Spleen (tissue), 11 donors: Measurements from ENCODE around the gene ZNF506. TPM values are rescaled to one million over a fixed set of nuclear protein-coding genes. Genes with fewer than 3 reads are reported as not detected.
"Not testable (repeated sequence)": the region's sequence is repeated elsewhere in the genome, so short reads cannot be mapped to it uniquely, and the experiment has no call there.

Experiments used
- DNase-seq: peaks from one replicate; pipeline ENCODE4 v3.0.0-alpha.2; 2020
- H3K27ac ChIP-seq, 8 donors: fragments of 200-600 bp; sonication (generic) in 7 of 8; 1 replicate in 4 of 8; 2 replicates in 4 of 8; pipeline versions ENCODE4 v1.5.0 to v1.8.0; 2016 to 2021; ENCODE audit warnings: inconsistent platforms in 4 of 8, mild to moderate bottlenecking in 4 of 8, moderate library complexity in 1 of 8
- H3K27me3 ChIP-seq, 7 donors: fragments of 200-600 bp; sonication (generic) in 6 of 7; replicated peaks in 1 of 7; 1 replicate in 4 of 7; 2 replicates in 3 of 7; pipeline versions ENCODE4 v1.5.0 to v1.8.0; 2016 to 2021; ENCODE audit warnings: inconsistent platforms in 3 of 7, mild to moderate bottlenecking in 1 of 7
- H3K36me3 ChIP-seq, 6 donors: fragments of 200-600 bp; sonication (generic) in 5 of 6; 1 replicate in 4 of 6; 2 replicates in 2 of 6; pipeline versions ENCODE4 v1.5.0 to v1.8.0; 2016 to 2021; ENCODE audit warnings: inconsistent platforms in 2 of 6
- H3K4me1 ChIP-seq, 6 donors: fragments of 200-600 bp; sonication (generic) in 5 of 6; 1 replicate in 3 of 6; 2 replicates in 3 of 6; pipeline versions ENCODE4 v1.5.0 to v1.8.0; 2016 to 2021; ENCODE audit warnings: inconsistent platforms in 3 of 6
- H3K4me3 ChIP-seq, 8 donors: fragments of 200-600 bp; sonication (generic) in 7 of 8; 1 replicate in 4 of 8; 2 replicates in 4 of 8; pipeline versions ENCODE4 v1.5.0 to v1.8.0; 2016 to 2021; ENCODE audit warnings: inconsistent platforms in 4 of 8, mild to moderate bottlenecking in 4 of 8, moderate library complexity in 2 of 8
- H3K9me3 ChIP-seq, 8 donors: fragments of 200-600 bp; sonication (generic) in 7 of 8; 1 replicate in 4 of 8; 2 replicates in 4 of 8; pipeline versions ENCODE4 v1.5.0 to v1.8.0; 2016 to 2021; ENCODE audit warnings: inconsistent platforms in 4 of 8
- POLR2A ChIP-seq, 3 donors: fragments of 450-650 bp; IDR thresholded peaks; one replicate each; pipeline ENCODE4 v1.5.1; 2017; ENCODE audit warnings: antibody characterized with exemption in 3 of 3, mild to moderate bottlenecking in 1 of 3
- POLR2AphosphoS5 ChIP-seq, 3 donors: sonication (generic); formaldehyde crosslinking; IDR thresholded peaks; one replicate each; pipeline ENCODE4 v1.5.1; 2017; ENCODE audit warnings: antibody characterized with exemption in 3 of 3
- WGBS, 5 donors: extraction: QIAGEN DNeasy Blood & Tissue Kit in 3 of 5; methylation state at CpG; one replicate each; pipeline versions ENCODE4 v1.1.5 to v1.1.7; 2013 to 2018; 5-methylcytosine and 5-hydroxymethylcytosine counted together
- intact Hi-C: fragments of 100-400 bp; cut with DNase I; formaldehyde crosslinking; loops from one replicate; pipeline ENCODE4 v1.15.0; 2023; ENCODE audit warnings: low total_unique reads
- polyA plus RNA-seq, 3 donors: library from polyadenylated mRNA; stranded (reverse); fragments of 200-250 nt; gene quantifications; one replicate each; pipeline ENCODE4 v1.2.1, GENCODE V29; 2013
- total RNA-seq, 7 donors: library from RNA; depleted of rRNA in 3 of 7; stranded (reverse); fragments of >200 nt in 3 of 7; fragmentation: NEBNext Ultra II Directional in 4 of 7; extraction: Animal tissue kit (Norgen Biotek cat#: 25700) in 4 of 7; gene quantifications; one replicate each; pipeline versions ENCODE4 v1.1.0 to v1.2.1, GENCODE V29; 2016 to 2021
- TF ChIP-seq, protein P1 (sequence below), 11 experiments: fragments of 200-600 bp in 7 of 11; fragments of 450-650 bp in 4 of 11; sonication (generic) in 4 of 11; IDR thresholded peaks in 8 of 11; conservative IDR thresholded peaks in 3 of 11; 1 replicate in 7 of 11; 2 replicates in 4 of 11; pipeline versions ENCODE4 v1.4.0 to v1.8.0; 2016 to 2021; ENCODE audit warnings: antibody characterized with exemption in 11 of 11, inconsistent platforms in 4 of 11, mild to moderate bottlenecking in 1 of 11
- donor health status: healthy with polysubstance abuse.
- donor health status: DM: no; HTN: no; CAD: no; lungs with moderate emphysema.
- donor health status: DM: no; HTN: no; CAD: no.
- donor health status: Bipolar disorder and iron deficiency.
- donor health status: healthy.
- donor health status: DM: no; HTN: no; CAD: no.
- donor health status: DM: yes; HTN: yes; CAD: no.

ZNF506 gene
- total and polyA plus RNA-seq, 10 donors: 6.3 to 114 (median 39.8) TPM

DNA sequence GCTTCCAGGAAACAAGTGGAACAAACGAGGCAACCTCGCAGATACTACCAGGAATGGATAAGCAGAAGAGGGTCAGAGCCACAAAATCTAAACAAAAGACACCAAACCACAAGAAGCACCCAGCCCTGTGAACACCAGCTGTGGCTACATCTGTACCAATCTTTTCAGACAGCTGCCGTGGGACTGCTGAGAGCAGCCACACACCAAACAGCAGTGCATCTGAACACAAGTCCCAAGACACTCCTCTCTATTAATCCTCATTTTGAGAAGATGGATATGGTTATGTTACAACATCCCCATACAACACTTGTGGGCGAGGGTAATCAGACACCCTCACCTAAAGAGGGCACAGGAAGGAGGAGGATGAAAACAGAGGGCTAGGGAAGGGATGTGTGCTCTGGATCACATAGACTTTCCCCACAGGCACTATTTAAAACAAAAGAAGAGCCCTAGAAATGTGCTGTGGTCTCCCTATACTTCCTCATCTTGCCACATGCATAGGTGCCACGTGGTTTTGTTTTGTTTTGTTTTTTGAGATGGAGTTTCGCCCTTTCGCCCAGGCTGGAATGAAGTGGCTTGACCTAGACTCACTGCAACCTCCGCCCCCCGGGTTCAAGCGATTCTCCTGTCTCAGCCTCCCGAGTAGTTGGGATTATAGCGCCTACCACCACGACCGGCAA lies 47.1 kb downstream of the ZNF506 start:
- no peak overlapping the region for H3K27ac ChIP-seq
- H3K9me3 ChIP-seq: peaks cover 0 to under 1% (median 0%) of the 10 kb centered on the region in 8 donors
- H3K4me3 ChIP-seq: no peak overlapping the region
- H3K36me3 ChIP-seq: peaks cover 0 to 6% (median 0%) of the 10 kb centered on the region in 6 donors
- 79 to 85% (median 83%) methylated on average over 14 of the region's 14 CpGs for WGBS, 5 donors
- intact Hi-C loops: no loop called here
- peaks cover 8 to 43% (median 27%) of the 10 kb centered on the region in 6 donors for H3K4me1 ChIP-seq
- no peak for DNase-seq
- TF ChIP-seq POLR2A (IDR thresholded peaks at IDR 0.05) (no peak), POLR2AphosphoS5 (IDR thresholded peaks at IDR 0.05) (no peak)
- TF ChIP-seq, protein P1, sequence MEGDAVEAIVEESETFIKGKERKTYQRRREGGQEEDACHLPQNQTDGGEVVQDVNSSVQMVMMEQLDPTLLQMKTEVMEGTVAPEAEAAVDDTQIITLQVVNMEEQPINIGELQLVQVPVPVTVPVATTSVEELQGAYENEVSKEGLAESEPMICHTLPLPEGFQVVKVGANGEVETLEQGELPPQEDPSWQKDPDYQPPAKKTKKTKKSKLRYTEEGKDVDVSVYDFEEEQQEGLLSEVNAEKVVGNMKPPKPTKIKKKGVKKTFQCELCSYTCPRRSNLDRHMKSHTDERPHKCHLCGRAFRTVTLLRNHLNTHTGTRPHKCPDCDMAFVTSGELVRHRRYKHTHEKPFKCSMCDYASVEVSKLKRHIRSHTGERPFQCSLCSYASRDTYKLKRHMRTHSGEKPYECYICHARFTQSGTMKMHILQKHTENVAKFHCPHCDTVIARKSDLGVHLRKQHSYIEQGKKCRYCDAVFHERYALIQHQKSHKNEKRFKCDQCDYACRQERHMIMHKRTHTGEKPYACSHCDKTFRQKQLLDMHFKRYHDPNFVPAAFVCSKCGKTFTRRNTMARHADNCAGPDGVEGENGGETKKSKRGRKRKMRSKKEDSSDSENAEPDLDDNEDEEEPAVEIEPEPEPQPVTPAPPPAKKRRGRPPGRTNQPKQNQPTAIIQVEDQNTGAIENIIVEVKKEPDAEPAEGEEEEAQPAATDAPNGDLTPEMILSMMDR (IDR thresholded peaks at IDR 0.05 in 8 of 11, conservative IDR thresholded peaks at IDR 0.05 in 3 of 11): no peak
- H3K27me3 ChIP-seq: no peaks in the 10 kb centered on the region

DNA sequence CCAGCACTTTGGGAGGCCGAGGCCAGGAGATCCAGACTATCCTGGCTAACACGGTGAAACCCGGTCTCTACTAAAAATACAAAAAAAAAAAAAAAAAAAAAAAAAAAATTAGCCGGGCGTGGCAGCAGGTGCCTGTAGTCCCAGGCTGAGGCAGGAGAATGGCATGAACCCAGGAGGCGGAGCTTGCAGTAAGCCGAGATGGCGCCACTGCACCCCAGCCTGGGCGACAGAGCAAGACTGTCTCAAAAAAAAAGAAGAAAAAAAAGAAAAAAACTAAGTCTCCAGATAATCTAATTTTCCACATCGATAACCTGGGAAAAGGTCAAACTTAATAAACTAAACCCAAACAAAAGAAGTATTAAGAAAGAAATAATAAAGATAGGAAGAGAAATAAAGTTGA lies 49.6 kb downstream of the ZNF506 start:
- H3K27ac ChIP-seq, intact Hi-C loops, H3K9me3 ChIP-seq, H3K4me3 ChIP-seq, H3K27me3 ChIP-seq, DNase-seq, H3K36me3 ChIP-seq: not testable (repeated sequence)
- H3K4me1 ChIP-seq: peaks cover 1 to 21% (median 12%) of the 10 kb centered on the region in 6 donors
- WGBS, 5 donors: 83 to 91% (median 90%) methylated on average over 10 of the region's 10 CpGs

- DNase-seq, H3K27ac ChIP-seq, H3K4me1 ChIP-seq, intact Hi-C loops, H3K27me3 ChIP-seq, H3K4me3 ChIP-seq, H3K9me3 ChIP-seq, H3K36me3 ChIP-seq: not testable (repeated sequence)
- 94 to 97% (median 94%) methylated on average over 15 to 28 of the region's 28 CpGs for WGBS, 5 donors
Observed at GRCh38 chr19:19769971-19770370, 51.6 kb downstream of the ZNF506 start.

DNA sequence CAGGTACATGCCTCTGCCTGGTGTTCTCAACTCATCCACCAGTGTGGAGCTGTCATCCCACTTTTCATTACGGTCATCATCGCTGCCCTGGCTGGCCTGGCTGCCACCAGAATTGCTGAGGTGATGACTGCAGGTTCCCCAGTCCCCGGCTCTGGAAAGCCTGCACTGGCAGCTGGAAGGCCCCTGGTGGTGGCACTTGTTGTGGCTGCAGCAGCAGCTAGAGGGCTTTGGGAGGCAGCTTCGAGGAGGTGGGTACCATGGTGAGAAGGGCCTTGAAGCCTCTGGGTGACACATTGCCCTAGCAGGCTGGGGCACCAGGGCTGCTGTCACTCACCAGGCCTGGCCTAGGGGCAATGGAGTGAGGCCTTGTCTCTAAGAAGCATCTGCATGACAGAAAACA lies 63.4 kb downstream of the ZNF506 start:
- no peak for DNase-seq
- peaks cover 0 to 5% (median 0%) of the 10 kb centered on the region in 6 donors for H3K36me3 ChIP-seq
- intact Hi-C loops: no loop called here
- 78 to 92% (median 89%) methylated on average over 3 to 4 of the region's 4 CpGs for WGBS, 5 donors
- H3K27me3 ChIP-seq: no peaks in the 10 kb centered on the region
- H3K27ac ChIP-seq: no peak overlapping the region
- peaks cover 0 to 16% (median 0%) of the 10 kb centered on the region in 8 donors for H3K9me3 ChIP-seq
- no peaks in the 10 kb centered on the region for H3K4me1 ChIP-seq
- no peak for TF ChIP-seq POLR2A (IDR thresholded peaks at IDR 0.05)
- H3K4me3 ChIP-seq: no peak overlapping the region

DNA sequence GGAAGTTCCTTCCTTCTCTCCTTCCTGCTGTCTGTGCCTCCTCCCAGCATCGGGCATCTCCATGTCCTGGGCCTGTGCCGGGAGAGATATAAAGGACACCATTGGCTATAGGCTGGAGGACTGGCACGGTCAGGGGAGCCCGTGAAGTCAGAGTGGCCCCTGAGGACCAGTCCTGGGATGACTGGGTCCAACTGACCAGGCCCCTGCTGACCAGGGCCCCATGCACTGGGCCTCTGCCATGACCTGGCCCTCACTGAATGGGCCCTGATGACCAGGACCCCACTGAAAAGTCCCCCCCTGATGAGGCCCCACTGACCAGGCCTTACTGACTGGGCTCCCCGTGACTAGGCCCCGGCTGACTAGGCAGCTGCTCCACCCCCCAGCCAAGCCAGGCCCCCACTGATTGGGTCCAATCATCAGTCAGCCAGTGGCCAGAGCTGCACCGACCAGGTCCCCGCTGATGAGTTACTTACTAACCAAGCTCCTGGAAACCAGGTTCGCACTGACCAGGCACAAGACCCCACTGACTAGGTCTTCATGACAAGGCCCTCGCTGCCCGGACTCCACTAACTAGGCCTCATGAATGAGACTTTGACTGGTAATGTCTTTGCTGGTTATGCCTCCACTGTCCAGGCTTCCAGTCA lies 68.7 kb downstream of the ZNF506 start:
- DNase-seq: no peak
- Histone ChIP-seq H3K27ac (no peak overlapping the region), H3K27me3 (no peaks in the 10 kb centered on the region), H3K4me1 (no peaks in the 10 kb centered on the region), H3K36me3 (no peaks in the 10 kb centered on the region), H3K9me3 (peaks cover 0 to 27% (median 0%) of the 10 kb centered on the region in 8 donors), H3K4me3 (no peak overlapping the region)
- no peak for TF ChIP-seq POLR2A (IDR thresholded peaks at IDR 0.05)
- TF ChIP-seq POLR2AphosphoS5 (IDR thresholded peaks at IDR 0.05): no peak
- TF ChIP-seq, protein P1 (IDR thresholded peaks at IDR 0.05 in 8 of 11, conservative IDR thresholded peaks at IDR 0.05 in 3 of 11): no peak
- 93 to 97% (median 93%) methylated on average over 9 to 11 of the region's 11 CpGs for WGBS, 5 donors
- intact Hi-C loops: no loop called here
